Activated naive CD4-positive, alpha-beta T cell treated with anti-CD3 and anti-CD28 coated beads for 36 hours (primary cell): ENCODE data around the gene CHRNB2. TPM values are rescaled to one million over a fixed set of nuclear protein-coding genes. Genes with fewer than 3 reads are reported as not detected.
A peak's percentile ranks its signal among the peaks of the same experiment; 100 is the strongest.

ENCODE experiments used
- CTCF ChIA-PET: fragments of 350-600 bp; sonication (Branson Sonifier 250); formaldehyde crosslinking; loops from one replicate; lab custom pipeline; 2021; ENCODE audit warnings: antibody characterized with exemption; lab: Charles Lee
- DNase-seq: peaks from one replicate; pipeline ENCODE4 v3.0.0-alpha.2; 2020
- H3K27ac Mint-ChIP-seq: one replicate; pipeline ENCODE4 v1.8.0; 2021; ENCODE audit warnings: mild to moderate bottlenecking, mixed read lengths
- H3K27me3 Mint-ChIP-seq: one replicate; pipeline ENCODE4 v1.8.0; 2021; ENCODE audit warnings: low read depth, mixed read lengths
- H3K36me3 Mint-ChIP-seq: one replicate; pipeline ENCODE4 v1.8.0; 2021; ENCODE audit warnings: low read depth, mixed read lengths
- H3K4me1 Mint-ChIP-seq: one replicate; pipeline ENCODE4 v1.8.0; 2021; ENCODE audit warnings: low read depth, mixed read lengths
- H3K4me3 Mint-ChIP-seq: one replicate; pipeline ENCODE4 v1.8.0; 2021; ENCODE audit warnings: mild to moderate bottlenecking, moderate library complexity, mixed read lengths
- H3K9me3 Mint-ChIP-seq: one replicate; pipeline ENCODE4 v1.8.0; 2021; ENCODE audit warnings: mixed read lengths
- intact Hi-C: fragments of 100-400 bp; cut with micrococcal nuclease; formaldehyde crosslinking; loops from one replicate; pipeline ENCODE4 v1.15.1; 2023
- total RNA-seq, 2 experiments: library from RNA; stranded (reverse); gene quantifications; one replicate each; pipeline ENCODE4 v1.2.3, GENCODE V29; 2021

CHRNB2 gene
- total RNA-seq, 2 experiments from 2014 or later: not detected

DNA sequence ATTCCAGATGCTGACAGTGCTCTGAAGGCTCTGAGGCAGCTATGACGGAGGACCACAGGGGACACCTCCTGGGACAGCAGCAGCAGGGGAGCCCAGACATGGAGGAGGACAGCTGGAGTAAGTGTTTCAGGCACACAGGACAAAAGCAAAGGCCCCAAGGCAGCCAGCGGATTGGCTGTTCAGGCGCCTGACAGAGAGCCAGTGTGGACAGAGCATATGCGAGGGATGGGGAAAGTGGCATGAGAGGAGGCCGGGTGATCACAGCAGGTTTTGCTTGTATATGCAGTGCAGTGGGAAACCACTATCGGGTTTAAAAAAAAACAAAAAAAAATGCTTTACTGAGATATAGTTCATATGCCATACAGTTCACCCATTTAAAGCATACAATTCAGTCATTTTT lies 19.1 kb downstream of the CHRNB2 start:
- Mint-ChIP-seq H3K4me3 (no peak overlapping the region), H3K36me3 (peaks cover 59% of the 10 kb centered on the region), H3K4me1 (no peaks in the 10 kb centered on the region), H3K9me3 (no peaks in the 10 kb centered on the region), H3K27ac (peak overlapping the region; percentile 14), H3K27me3 (no peaks in the 10 kb centered on the region)
- DNase-seq: no peak
- intact Hi-C loops: no loop called here
- CTCF ChIA-PET: no interaction called here

DNA sequence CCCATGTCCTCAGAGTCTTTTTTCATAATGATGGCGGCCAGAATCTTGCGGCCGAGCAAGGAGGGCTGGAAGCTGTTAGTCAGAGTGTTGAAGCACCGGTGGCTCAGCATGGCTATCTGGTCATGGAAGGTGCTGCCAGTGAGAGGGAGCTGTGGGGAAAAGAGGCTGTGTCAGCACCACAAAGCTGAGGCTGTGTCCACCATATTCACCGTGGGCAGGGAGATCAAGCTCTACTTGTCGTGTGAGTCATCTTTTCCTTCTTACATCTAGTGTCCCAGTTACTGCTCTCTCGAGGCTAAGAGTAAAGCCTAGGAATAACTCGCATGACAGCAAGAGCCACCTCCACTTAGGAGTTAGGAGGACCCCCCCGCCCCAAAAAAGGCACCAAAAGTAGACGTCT lies 22.2 kb downstream of the CHRNB2 start:
- peaks cover 65% of the 10 kb centered on the region for H3K36me3 Mint-ChIP-seq

GRCh38 chr1:154590756-154591155 lies 23.2 kb downstream of the CHRNB2 start:
- CTCF ChIA-PET: interaction anchor here (0.6 to 2.2 kb wide), 4 partner anchors 11 to 111 kb away, joined by 3 to 6 read pairs (median 4); no protein-coding TSS in a partner anchor
- H3K27ac Mint-ChIP-seq: peak overlapping the region; percentile 3
- H3K9me3 Mint-ChIP-seq: no peaks in the 10 kb centered on the region
- no peaks in the 10 kb centered on the region for H3K4me1 Mint-ChIP-seq
- peaks cover 58% of the 10 kb centered on the region for H3K36me3 Mint-ChIP-seq
- no peaks in the 10 kb centered on the region for H3K27me3 Mint-ChIP-seq
- H3K4me3 Mint-ChIP-seq: no peak overlapping the region
- intact Hi-C loops: no loop called here
- DNase-seq: no peak

More for the DNA sequence above, 22.2 kb downstream of the CHRNB2 start:
- H3K4me1 Mint-ChIP-seq: no peaks in the 10 kb centered on the region
- CTCF ChIA-PET: interaction anchor here (1.0 to 1.4 kb wide), 2 partner anchors 15 to 30 kb away, joined by 3 to 5 read pairs; no protein-coding TSS in a partner anchor
- no peak overlapping the region for H3K27ac Mint-ChIP-seq
- H3K9me3 Mint-ChIP-seq: no peaks in the 10 kb centered on the region
- no peak overlapping the region for H3K4me3 Mint-ChIP-seq
- no peak for DNase-seq
- no peaks in the 10 kb centered on the region for H3K27me3 Mint-ChIP-seq
- intact Hi-C loops: no loop called here

DNA sequence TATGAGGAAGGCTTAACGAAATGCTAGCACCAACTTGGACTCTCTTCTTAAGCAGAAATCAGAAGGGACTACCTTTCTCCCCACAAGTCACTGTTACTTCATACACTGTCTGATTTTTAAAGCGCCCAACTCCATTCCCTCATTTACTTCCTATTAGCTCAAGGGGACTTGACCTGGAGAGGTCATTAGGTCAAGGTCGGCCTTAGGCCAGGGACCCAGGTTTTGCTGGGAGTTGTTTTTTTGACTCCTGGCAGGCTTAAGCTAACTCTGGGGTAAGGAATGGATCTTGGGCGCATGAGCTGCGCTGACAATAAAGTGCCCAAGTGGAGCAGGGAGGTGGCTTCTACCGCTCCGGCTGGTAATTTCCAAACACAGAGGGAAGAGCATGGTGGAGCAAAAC lies 23.6 kb downstream of the CHRNB2 start:
- Mint-ChIP-seq H3K9me3 (no peaks in the 10 kb centered on the region), H3K4me1 (no peaks in the 10 kb centered on the region), H3K27me3 (no peaks in the 10 kb centered on the region), H3K36me3 (peaks cover 59% of the 10 kb centered on the region), H3K27ac (peak overlapping the region; percentile 33), H3K4me3 (no peak overlapping the region)
- no peak for DNase-seq
- intact Hi-C loops: no loop called here
- CTCF ChIA-PET: interaction anchor here (1.6 to 2.2 kb wide), 2 partner anchors 32 to 112 kb away, joined by 4 to 6 read pairs; no protein-coding TSS in a partner anchor

GRCh38 chr1:154593390-154593789 lies 25.8 kb downstream of the CHRNB2 start:
- no peak for DNase-seq
- intact Hi-C loops: no loop called here
- Mint-ChIP-seq H3K4me1 (peaks cover 3% of the 10 kb centered on the region), H3K27me3 (no peaks in the 10 kb centered on the region), H3K9me3 (no peaks in the 10 kb centered on the region), H3K4me3 (no peak overlapping the region), H3K36me3 (peaks cover 59% of the 10 kb centered on the region), H3K27ac (peak overlapping the region; percentile 19)
- CTCF ChIA-PET: no interaction called here

DNA sequence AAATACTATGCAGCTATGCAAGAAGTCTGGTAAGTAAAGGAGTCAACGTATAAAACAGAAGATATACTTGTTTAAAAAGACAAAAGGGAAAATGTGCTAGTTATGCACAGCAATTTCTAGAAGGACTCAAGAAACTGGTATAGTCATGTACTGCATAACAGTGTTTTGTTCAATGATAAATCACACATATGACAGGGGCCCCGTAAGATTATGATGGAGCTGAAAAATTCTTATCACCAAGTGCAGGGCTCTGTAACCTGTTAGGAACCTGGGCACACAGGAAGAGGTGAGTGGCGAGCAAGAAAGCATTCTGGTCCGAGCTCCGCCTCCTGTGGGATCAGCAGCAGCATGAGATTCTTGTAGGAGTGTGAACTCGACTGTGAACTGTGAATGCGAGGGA lies 27.2 kb downstream of the CHRNB2 start:
- Mint-ChIP-seq H3K4me1 (peaks cover 12% of the 10 kb centered on the region), H3K4me3 (no peak overlapping the region), H3K27me3 (no peaks in the 10 kb centered on the region), H3K9me3 (no peaks in the 10 kb centered on the region), H3K36me3 (peaks cover 53% of the 10 kb centered on the region), H3K27ac (no peak overlapping the region)
- CTCF ChIA-PET: interaction anchor here (0.5 to 1.7 kb wide), 6 partner anchors 11 to 349 kb away, joined by 3 to 6 read pairs (median 3); no protein-coding TSS in a partner anchor
- no peak for DNase-seq
- intact Hi-C loops: no loop called here

DNA sequence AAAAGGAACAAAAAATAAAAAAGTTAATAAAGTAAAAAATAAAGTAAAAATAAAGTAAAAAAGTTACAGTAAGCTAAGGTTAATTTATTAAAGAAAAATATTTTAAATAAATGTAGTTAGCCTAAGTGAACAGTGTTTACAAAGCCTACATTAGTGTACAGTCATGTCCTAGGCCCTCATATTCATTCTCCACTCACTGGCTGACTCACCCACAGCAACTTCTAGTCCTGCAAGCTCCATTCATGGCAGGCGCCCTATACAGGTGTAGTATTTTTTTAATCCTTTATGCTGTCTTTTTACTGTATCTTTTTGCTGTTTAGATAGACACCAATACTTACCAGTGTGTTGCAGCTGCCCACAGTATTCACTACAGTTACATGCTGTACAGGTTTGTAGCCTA lies 28.0 kb downstream of the CHRNB2 start:
- Mint-ChIP-seq H3K9me3 (no peaks in the 10 kb centered on the region), H3K27me3 (no peaks in the 10 kb centered on the region), H3K36me3 (peaks cover 56% of the 10 kb centered on the region), H3K4me3 (no peak overlapping the region), H3K27ac (no peak overlapping the region), H3K4me1 (peaks cover 19% of the 10 kb centered on the region)
- CTCF ChIA-PET: interaction anchor here (0.5 to 1.7 kb wide), 6 partner anchors 10 to 348 kb away, joined by 3 to 6 read pairs (median 3); no protein-coding TSS in a partner anchor
- intact Hi-C loops: no loop called here
- no peak for DNase-seq

DNA sequence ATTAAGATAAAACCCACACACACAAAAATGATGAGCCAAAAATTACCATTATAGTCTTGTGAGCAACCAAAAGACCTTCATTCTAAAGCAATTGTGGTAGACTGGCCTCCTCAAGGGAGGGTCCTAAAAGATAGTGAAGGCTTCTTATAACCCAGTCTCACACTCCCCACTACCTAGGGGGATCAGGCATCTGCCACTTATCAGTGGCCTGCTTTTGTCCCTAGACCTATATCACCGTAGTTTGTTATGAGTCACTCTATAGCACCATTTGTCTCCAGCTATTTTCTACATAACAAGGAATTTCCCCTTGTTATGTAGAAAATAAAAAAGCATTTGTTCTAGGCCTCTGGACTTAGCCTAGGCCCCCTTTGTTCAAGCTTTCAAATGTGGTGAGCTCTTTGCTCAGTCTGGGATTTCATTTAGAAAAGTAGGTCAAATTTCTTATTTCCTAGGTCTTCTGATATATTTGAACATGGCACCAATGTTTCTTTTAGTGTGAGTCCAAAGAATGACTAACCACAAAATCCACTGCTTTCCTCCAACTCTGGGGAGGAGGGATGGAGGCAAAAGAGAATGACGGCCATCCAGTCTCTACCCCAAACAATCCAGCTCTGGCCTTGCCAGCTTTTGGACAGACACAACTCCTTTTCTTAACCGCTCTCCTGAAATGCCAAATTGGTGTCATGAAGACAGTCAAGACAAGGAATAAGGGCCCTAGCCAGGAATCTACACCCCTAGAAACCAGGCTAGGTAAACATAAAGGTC lies 31.5 kb downstream of the CHRNB2 start:
- intact Hi-C loops: no loop called here
- peak overlapping the region; percentile 79 for H3K27ac Mint-ChIP-seq

DNA sequence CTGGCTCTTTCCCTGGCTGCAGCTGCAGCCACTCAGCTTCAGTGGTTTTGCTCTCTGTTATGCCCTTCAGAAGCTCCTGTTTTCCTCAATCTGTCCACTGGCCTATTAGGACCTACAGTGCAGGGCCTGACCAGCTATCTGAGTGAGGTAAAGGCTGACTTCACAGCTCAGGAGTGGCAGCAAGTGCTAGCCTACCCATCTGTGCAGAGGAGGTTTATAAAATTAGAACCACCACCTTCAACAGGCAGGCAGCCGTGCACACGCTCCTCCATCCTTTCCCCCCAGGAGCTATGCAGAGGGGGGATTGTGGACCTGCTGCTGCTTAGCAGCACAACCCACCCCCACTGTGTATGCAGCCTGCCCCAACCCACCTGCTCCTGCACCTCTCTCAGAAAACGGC lies 32.1 kb downstream of the CHRNB2 start:
- H3K4me3 Mint-ChIP-seq: no peak overlapping the region
- H3K4me1 Mint-ChIP-seq: peaks cover 56% of the 10 kb centered on the region
- H3K9me3 Mint-ChIP-seq: no peaks in the 10 kb centered on the region
- no peak for DNase-seq
- peak overlapping the region; percentile 65 for H3K27ac Mint-ChIP-seq
- peaks cover 64% of the 10 kb centered on the region for H3K36me3 Mint-ChIP-seq
- intact Hi-C loops: no loop called here
- H3K27me3 Mint-ChIP-seq: no peaks in the 10 kb centered on the region
- CTCF ChIA-PET: no interaction called here

More for the DNA sequence above, 31.5 kb downstream of the CHRNB2 start:
- DNase-seq: no peak
- H3K36me3 Mint-ChIP-seq: peaks cover 65% of the 10 kb centered on the region
- H3K4me1 Mint-ChIP-seq: peaks cover 50% of the 10 kb centered on the region
- H3K4me3 Mint-ChIP-seq: no peak overlapping the region
- CTCF ChIA-PET: no interaction called here
- H3K9me3 Mint-ChIP-seq: no peaks in the 10 kb centered on the region
- no peaks in the 10 kb centered on the region for H3K27me3 Mint-ChIP-seq

- Mint-ChIP-seq H3K9me3 (no peaks in the 10 kb centered on the region), H3K4me1 (peaks cover 73% of the 10 kb centered on the region), H3K4me3 (no peak overlapping the region), H3K36me3 (peaks cover 58% of the 10 kb centered on the region), H3K27me3 (no peaks in the 10 kb centered on the region), H3K27ac (peak overlapping the region; percentile 57)
- CTCF ChIA-PET: interaction anchor here (1.0 to 2.7 kb wide), 2 partner anchors 43 to 68 kb away, joined by 3 to 13 read pairs; no protein-coding TSS in a partner anchor
- DNase-seq: no peak
- intact Hi-C loops: no loop called here
Observed at GRCh38 chr1:154603317-154603716, 35.7 kb downstream of the CHRNB2 start.

DNA sequence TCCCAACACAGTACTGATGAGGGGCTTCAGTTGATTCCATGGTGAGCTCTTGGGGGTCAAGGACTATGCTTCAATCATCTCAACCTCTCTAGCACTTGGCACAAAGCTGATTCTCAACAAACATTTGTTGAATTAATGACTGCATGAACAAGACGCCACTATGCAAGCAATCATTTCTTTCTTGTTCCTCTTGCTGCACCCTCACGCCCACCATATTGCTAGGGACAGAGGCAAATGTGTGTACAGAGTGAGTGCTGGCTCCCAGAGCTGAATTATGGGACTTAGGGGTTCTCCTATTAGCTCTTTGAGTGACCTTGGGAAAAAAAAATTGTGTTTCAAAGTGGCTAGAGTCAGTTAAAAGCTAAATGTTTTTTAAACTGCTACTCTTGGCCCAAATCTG lies 38.0 kb downstream of the CHRNB2 start:
- peaks cover 48% of the 10 kb centered on the region for H3K36me3 Mint-ChIP-seq
- no peaks in the 10 kb centered on the region for H3K27me3 Mint-ChIP-seq
- peaks cover 74% of the 10 kb centered on the region for H3K4me1 Mint-ChIP-seq
- no peaks in the 10 kb centered on the region for H3K9me3 Mint-ChIP-seq
- peak overlapping the region; percentile 10 for H3K4me3 Mint-ChIP-seq
- peak overlapping the region; percentile 73 for H3K27ac Mint-ChIP-seq
- CTCF ChIA-PET: interaction anchor here (0.6 to 2.7 kb wide), 6 partner anchors 11 to 126 kb away, joined by 3 to 13 read pairs (median 4); no protein-coding TSS in a partner anchor
- no peak for DNase-seq
- intact Hi-C loops: loop anchor here (5.0 kb wide), 2 partner anchors 278 to 532 kb away; partner anchors contain the start of genes ATP8B2 and SLC50A1

DNA sequence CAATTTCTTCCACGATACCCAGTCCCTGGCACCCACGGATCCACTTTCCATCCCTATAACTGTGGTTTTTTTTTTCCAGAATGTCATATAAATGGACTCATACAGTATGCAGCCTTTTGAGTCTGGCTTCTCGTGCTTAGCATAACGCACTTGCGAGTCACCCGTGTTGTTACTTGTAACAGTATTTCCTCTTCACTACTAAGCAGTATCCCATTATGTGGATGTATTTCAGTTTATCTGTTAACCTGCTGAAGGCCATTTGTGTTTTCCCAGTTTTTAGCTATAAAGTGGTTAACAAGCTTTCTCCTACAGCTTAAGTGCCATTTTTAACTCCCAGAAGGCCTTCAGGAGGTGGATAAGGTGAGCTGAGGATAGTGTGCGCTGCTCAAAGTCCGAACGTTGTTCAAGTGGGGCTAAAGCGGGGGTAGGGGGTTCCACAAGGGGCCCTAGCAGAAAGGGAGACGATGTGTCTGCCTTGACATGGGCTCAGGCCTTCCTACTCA lies 39.6 kb downstream of the CHRNB2 start:
- peak overlapping the region; percentile 96 for H3K27ac Mint-ChIP-seq
- intact Hi-C loops: loop anchor here (5.0 kb wide), 2 partner anchors 280 to 530 kb away; partner anchors contain the start of genes ATP8B2 and SLC50A1
- peak overlapping the region; percentile 91 for H3K4me3 Mint-ChIP-seq
- H3K36me3 Mint-ChIP-seq: peaks cover 32% of the 10 kb centered on the region
- peak; percentile 36 for DNase-seq
- peaks cover 74% of the 10 kb centered on the region for H3K4me1 Mint-ChIP-seq
- no peaks in the 10 kb centered on the region for H3K27me3 Mint-ChIP-seq
- CTCF ChIA-PET: interaction anchor here (0.6 to 1.6 kb wide), 3 partner anchors 22 to 364 kb away, joined by 4 to 5 read pairs (median 5); partner anchors contain the start of gene SHC1
- no peaks in the 10 kb centered on the region for H3K9me3 Mint-ChIP-seq
